Naive thymus-derived CD4-positive, alpha-beta T cell (primary cell): ENCODE results near the gene TPP2. TPM values are rescaled to one million over a fixed set of nuclear protein-coding genes. Genes with fewer than 3 reads are reported as not detected.

ENCODE experiments used
- ATAC-seq: fragments of 150-1000 bp; cut with Tn5 transposase; 2 replicates; pipeline ENCODE4 v1.10.0; 2021; ENCODE audit warnings: mild to moderate bottlenecking, moderate library complexity
- CTCF ChIA-PET: fragments of 350-600 bp; sonication (Branson Sonifier 250); formaldehyde crosslinking; loops from one replicate; lab custom pipeline; 2021; ENCODE audit warnings: antibody characterized with exemption; lab: Charles Lee
- POLR2A ChIA-PET: fragments of 350-600 bp; sonication (Branson Sonifier 250); formaldehyde crosslinking; loops from one replicate; lab custom pipeline; 2021; ENCODE audit warnings: antibody characterized with exemption, inconsistent platforms; lab: Charles Lee
- DNase-seq, 9 donors: peaks; one replicate each; pipeline versions ENCODE4 v3.0.0 to v3.0.0-alpha.2; 2020 to 2022; ENCODE audit warnings: mixed read lengths in 1 of 9
- H3K27ac ChIP-seq: one replicate; pipeline ENCODE4 v1.7.0; 2013; ENCODE audit warnings: mild to moderate bottlenecking, low read depth, low read length, moderate library complexity
- H3K27me3 ChIP-seq, 2 donors: one replicate each; pipeline ENCODE4 v1.7.0; 2013; ENCODE audit warnings: low read length in 2 of 2, mild to moderate bottlenecking in 2 of 2, moderate library complexity in 2 of 2; ENCODE audit not compliant: control insufficient read depth in 2 of 2, insufficient read depth in 2 of 2
- H3K36me3 ChIP-seq, 3 experiments: 1 replicate in 2 of 3; 2 replicates in 1 of 3; pipeline ENCODE4 v1.7.0; 2013; ENCODE audit warnings: low read length in 3 of 3, mild to moderate bottlenecking in 3 of 3, moderate library complexity in 1 of 3; ENCODE audit not compliant: insufficient read depth in 3 of 3, control insufficient read depth in 2 of 3
- H3K4me1 ChIP-seq, 2 donors: one replicate each; pipeline ENCODE4 v1.7.0; 2013; ENCODE audit warnings: low read length in 2 of 2, mild to moderate bottlenecking in 2 of 2, moderate library complexity in 1 of 2; ENCODE audit not compliant: control insufficient read depth in 2 of 2, insufficient read depth in 2 of 2
- H3K4me3 ChIP-seq: 2 replicates; pipeline ENCODE4 v1.7.0; 2013; ENCODE audit warnings: mild to moderate bottlenecking, low read length
- H3K9me3 ChIP-seq, 3 experiments: 1 replicate in 2 of 3; 2 replicates in 1 of 3; pipeline ENCODE4 v1.7.0; 2013; ENCODE audit warnings: low read length in 3 of 3; ENCODE audit not compliant: control insufficient read depth in 2 of 3
- H3K27ac Mint-ChIP-seq, 9 donors: one replicate each; pipeline ENCODE4 v1.8.0; 2020 to 2022; ENCODE audit warnings: mixed read lengths in 9 of 9, mild to moderate bottlenecking in 8 of 9, moderate library complexity in 5 of 9, inconsistent platforms in 2 of 9
- H3K27me3 Mint-ChIP-seq, 5 donors: one replicate each; pipeline ENCODE4 v1.8.0; 2021 to 2022; ENCODE audit warnings: mixed read lengths in 5 of 5, mild to moderate bottlenecking in 1 of 5
- H3K36me3 Mint-ChIP-seq, 5 donors: one replicate each; pipeline ENCODE4 v1.8.0; 2020 to 2022; ENCODE audit warnings: mixed read lengths in 5 of 5, mild to moderate bottlenecking in 3 of 5, inconsistent platforms in 1 of 5
- H3K4me1 Mint-ChIP-seq, 7 donors: one replicate each; pipeline ENCODE4 v1.8.0; 2020 to 2022; ENCODE audit warnings: mixed read lengths in 7 of 7, mild to moderate bottlenecking in 3 of 7, inconsistent platforms in 1 of 7
- H3K4me3 Mint-ChIP-seq, 10 donors: one replicate each; pipeline ENCODE4 v1.8.0; 2020 to 2022; ENCODE audit warnings: mild to moderate bottlenecking in 10 of 10, mixed read lengths in 10 of 10, moderate library complexity in 6 of 10, inconsistent platforms in 2 of 10
- H3K9me3 Mint-ChIP-seq, 11 donors: one replicate each; pipeline ENCODE4 v1.8.0; 2020 to 2022; ENCODE audit warnings: mixed read lengths in 11 of 11, mild to moderate bottlenecking in 4 of 11, inconsistent platforms in 1 of 11, moderate library complexity in 1 of 11
- intact Hi-C, 2 donors: fragments of 100-400 bp; cut with micrococcal nuclease; formaldehyde crosslinking; loops; one replicate each; pipeline ENCODE4 v1.15.1; 2023
- polyA plus RNA-seq, 2 donors: library from polyadenylated mRNA; unstranded; fragments of 300-500 nt; fragmentation: Illumina TruSeq; gene quantifications; one replicate each; pipeline ENCODE4 v1.2.3, GENCODE V29; 2021
- total RNA-seq, 6 experiments: library from RNA in 5 of 6; stranded (reverse) in 5 of 6; gene quantifications; 1 replicate in 5 of 6; 2 replicates in 1 of 6; pipeline ENCODE4 v1.2.3 and lab custom pipeline; 2021 to 2026

The TPP2 gene
- total and polyA plus RNA-seq, 7 experiments from 2014 or later, result 49.4 to 158 (median 112) TPM

GRCh38 chr13:102679449-102680132 is 82.8 kb downstream of the TPP2 start:
- Mint-ChIP-seq H3K4me3 (no peak overlapping the region), H3K9me3 (no peaks in the 10 kb centered on the region), H3K27me3 (no peaks in the 10 kb centered on the region), H3K4me1 (peaks cover 14 to 29% (median 18%) of the 10 kb centered on the region in 7 donors), H3K36me3 (peaks cover 9 to 37% (median 26%) of the 10 kb centered on the region in 5 donors), H3K27ac (peak overlapping the region in 6 of 9 donors; percentile 16 to 68 (median 52))
- CTCF ChIA-PET, result interaction anchor here (1.1 kb wide), 1 partner anchor 26 kb away, joined by 3 read pairs; no protein-coding TSS in a partner anchor
- ATAC-seq (no peak), DNase-seq (no peak)
- Histone ChIP-seq H3K9me3 (no peaks in the 10 kb centered on the region), H3K4me3 (no peak overlapping the region), H3K36me3 (peaks cover 1 to 43% (median 4%) of the 10 kb centered on the region in 3 experiments), H3K4me1 (no peaks in the 10 kb centered on the region), H3K27me3 (no peaks in the 10 kb centered on the region), H3K27ac (no peak overlapping the region)
- intact Hi-C loops, result loop anchor here (2.0 to 5.0 kb wide), 5 partner anchors 82 to 168 kb away; partner anchors contain the start of genes ERCC5 (in 2 of the 2), TEX30 (in 1 of the 2) and TPP2 (in 1 of the 2)
- POLR2A ChIA-PET, result interaction anchor here (1.6 kb wide), 1 partner anchor 88 kb away, joined by 5 read pairs; no protein-coding TSS in a partner anchor

- H3K4me1 ChIP-seq, result no peaks in the 10 kb centered on the region
- H3K4me1 Mint-ChIP-seq, result peaks cover 14 to 30% (median 18%) of the 10 kb centered on the region in 7 donors
- ChIA-PET CTCF (interaction anchor here (1.1 kb wide), 1 partner anchor 26 kb away, joined by 3 read pairs; no protein-coding TSS in a partner anchor), POLR2A (interaction anchor here (1.0 kb wide), 1 partner anchor 19 kb away, joined by 3 read pairs; no protein-coding TSS in a partner anchor)
- no peaks in the 10 kb centered on the region for H3K9me3 ChIP-seq
- H3K4me3 ChIP-seq, result no peak overlapping the region
- no peaks in the 10 kb centered on the region for H3K27me3 Mint-ChIP-seq
- no peak overlapping the region for H3K27ac ChIP-seq
- DNase-seq, result no peak
- H3K4me3 Mint-ChIP-seq, result no peak overlapping the region
- ATAC-seq, result no peak
- peak overlapping the region; percentile 33 to 68 (median 59) for H3K27ac Mint-ChIP-seq
- H3K9me3 Mint-ChIP-seq, result no peaks in the 10 kb centered on the region
- H3K36me3 Mint-ChIP-seq, result peaks cover 9 to 34% (median 26%) of the 10 kb centered on the region in 5 donors
- peaks cover 0 to 38% (median 0%) of the 10 kb centered on the region in 3 experiments for H3K36me3 ChIP-seq
- intact Hi-C loops, result loop anchor here (2.0 to 5.0 kb wide), 5 partner anchors 83 to 167 kb away; partner anchors contain the start of genes ERCC5 (in 2 of the 2), TEX30 (in 1 of the 2) and TPP2 (in 1 of the 2)
- no peaks in the 10 kb centered on the region for H3K27me3 ChIP-seq
Measured at GRCh38 chr13:102680133-102680717, 83.4 kb downstream of the TPP2 start.

- peak overlapping the region in 2 of 10 donors; percentile 5 to 57 for H3K4me3 Mint-ChIP-seq
- H3K4me1 Mint-ChIP-seq, result peaks cover 14 to 33% (median 21%) of the 10 kb centered on the region in 7 donors
- H3K27me3 Mint-ChIP-seq, result no peaks in the 10 kb centered on the region
- H3K4me1 ChIP-seq, result peaks cover 0 to under 1% of the 10 kb centered on the region in 2 donors
- H3K9me3 Mint-ChIP-seq, result no peaks in the 10 kb centered on the region
- H3K9me3 ChIP-seq, result no peaks in the 10 kb centered on the region
- peak overlapping the region; percentile 14 to 81 (median 58) for H3K27ac Mint-ChIP-seq
- H3K36me3 Mint-ChIP-seq, result peaks cover 9 to 32% (median 21%) of the 10 kb centered on the region in 5 donors
- H3K27me3 ChIP-seq, result no peaks in the 10 kb centered on the region
- DNase-seq (peak in 5 of 9 donors; percentile 2 to 37 (median 34)), ATAC-seq (peak; percentile 74)
- no peak overlapping the region for H3K27ac ChIP-seq
- POLR2A ChIA-PET, result interaction anchor here (0.6 to 1.0 kb wide), 4 partner anchors 20 to 92 kb away, joined by 3 to 4 read pairs (median 3); no protein-coding TSS in a partner anchor
- H3K36me3 ChIP-seq, result peaks cover 0 to 31% (median 0%) of the 10 kb centered on the region in 3 experiments
- H3K4me3 ChIP-seq, result no peak overlapping the region
- intact Hi-C loops, result loop anchor here (2.0 to 5.0 kb wide), 5 partner anchors 84 to 166 kb away; partner anchors contain the start of genes ERCC5 (in 2 of the 2), TEX30 (in 1 of the 2) and TPP2 (in 1 of the 2)
- CTCF ChIA-PET, result no interaction called here
Measured at GRCh38 chr13:102680842-102681740, 84.3 kb downstream of the TPP2 start.

- Histone ChIP-seq H3K36me3 (peaks cover 0 to 20% (median 0%) of the 10 kb centered on the region in 3 experiments), H3K4me3 (no peak overlapping the region), H3K9me3 (no peaks in the 10 kb centered on the region), H3K4me1 (peaks cover 0 to 10% of the 10 kb centered on the region in 2 donors), H3K27me3 (no peaks in the 10 kb centered on the region), H3K27ac (no peak overlapping the region)
- Mint-ChIP-seq H3K4me1 (peaks cover 18 to 43% (median 32%) of the 10 kb centered on the region in 7 donors), H3K9me3 (no peaks in the 10 kb centered on the region), H3K36me3 (peaks cover 7 to 28% (median 17%) of the 10 kb centered on the region in 5 donors), H3K4me3 (no peak overlapping the region), H3K27ac (peak overlapping the region in 3 of 9 donors; percentile 3 to 48 (median 16)), H3K27me3 (no peaks in the 10 kb centered on the region)
- ChIA-PET POLR2A (interaction anchor here (0.7 kb wide), 1 partner anchor 93 kb away, joined by 4 read pairs; no protein-coding TSS in a partner anchor), CTCF (no interaction called here)
- ATAC-seq, result no peak
- no peak for DNase-seq
- intact Hi-C loops, result loop anchor here (5.0 kb wide), 3 partner anchors 85 to 165 kb away; partner anchors contain the start of genes ERCC5 (in 2 of the 2) and TPP2 (in 1 of the 2)
Measured at GRCh38 chr13:102682211-102682610, 85.4 kb downstream of the TPP2 start.

GRCh38 chr13:102682727-102683126 is 85.9 kb downstream of the TPP2 start:
- ATAC-seq (no peak), DNase-seq (no peak)
- ChIA-PET CTCF (interaction anchor here (0.7 kb wide), 1 partner anchor 11 kb away, joined by 3 read pairs; no protein-coding TSS in a partner anchor), POLR2A (interaction anchor here (1.1 kb wide), 1 partner anchor 87 kb away, joined by 3 read pairs; no protein-coding TSS in a partner anchor)
- Histone ChIP-seq H3K36me3 (peaks cover 0 to 15% (median 0%) of the 10 kb centered on the region in 3 experiments), H3K27ac (no peak overlapping the region), H3K27me3 (no peaks in the 10 kb centered on the region), H3K4me1 (peaks cover 0 to 10% of the 10 kb centered on the region in 2 donors), H3K4me3 (no peak overlapping the region), H3K9me3 (no peaks in the 10 kb centered on the region)
- Mint-ChIP-seq H3K9me3 (no peaks in the 10 kb centered on the region), H3K27ac (peak overlapping the region in 4 of 9 donors; percentile 3 to 76 (median 46)), H3K27me3 (no peaks in the 10 kb centered on the region), H3K4me3 (no peak overlapping the region), H3K4me1 (peaks cover 18 to 48% (median 37%) of the 10 kb centered on the region in 7 donors), H3K36me3 (peaks cover 2 to 24% (median 13%) of the 10 kb centered on the region in 5 donors)
- intact Hi-C loops, result loop anchor here (5.0 kb wide), 3 partner anchors 85 to 165 kb away; partner anchors contain the start of genes ERCC5 (in 2 of the 2) and TPP2 (in 1 of the 2)
